HG03565 (cell line): ENCODE measurements around the gene CABP7.
A peak's percentile ranks its signal among the peaks of the same experiment; 100 is the strongest.
"Not testable (repeated sequence)": the region's sequence is repeated elsewhere in the genome, so short reads cannot be mapped to it uniquely, and the experiment has no call there.

Source experiments
- ATAC-seq: cut with Tn5 transposase; IDR thresholded peaks from one replicate; pipeline ENCODE4 v1.9.1; 2021; ENCODE audit warnings: mild to moderate bottlenecking, moderate library complexity; ENCODE audit not compliant: unreplicated experiment

Gene CABP7

DNA sequence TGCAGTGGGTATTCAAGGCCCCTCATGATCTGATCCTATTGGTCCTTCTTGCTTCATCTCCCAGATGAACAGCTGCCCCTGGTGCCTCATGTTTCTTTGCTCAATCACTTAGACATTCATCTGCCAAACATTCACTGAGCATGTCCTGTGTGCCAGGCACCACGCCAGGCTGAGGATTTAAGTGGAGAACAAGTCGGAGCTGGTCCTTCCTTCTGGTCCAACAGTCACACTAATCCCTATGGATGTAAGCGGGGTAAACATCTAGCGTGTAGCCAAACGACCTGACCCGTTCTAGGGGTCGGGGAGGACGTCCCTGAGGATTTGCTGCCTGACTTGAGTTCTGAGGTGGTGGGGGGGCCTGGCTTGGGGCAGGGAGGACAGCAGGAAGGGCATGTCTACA is 25.1 kb downstream of the CABP7 start:
- ATAC-seq, result no peak

DNA sequence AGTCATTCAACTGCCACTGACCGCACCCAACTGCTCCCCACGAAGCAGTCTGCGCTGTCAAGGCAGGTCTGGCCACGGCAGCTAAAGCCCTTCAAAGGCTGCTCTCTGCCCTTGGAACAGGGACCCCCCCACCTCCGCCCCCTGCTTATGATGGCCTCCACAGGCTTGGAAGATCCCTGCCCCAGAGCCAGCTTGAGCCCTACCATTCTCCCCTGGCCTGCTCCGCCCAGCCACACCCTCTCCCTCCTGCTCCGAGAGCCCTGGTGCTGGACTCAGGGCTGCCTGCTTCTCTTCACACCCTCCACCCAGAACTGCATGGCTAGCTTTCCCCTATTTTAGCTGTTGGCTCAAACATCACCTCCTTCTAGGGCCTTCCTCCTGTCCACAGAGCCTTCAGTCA is 28.0 kb downstream of the CABP7 start:
- ATAC-seq, result no peak

GRCh38 chr22:29748248-29748893 is 28.6 kb downstream of the CABP7 start:
- ATAC-seq, result no peak

DNA sequence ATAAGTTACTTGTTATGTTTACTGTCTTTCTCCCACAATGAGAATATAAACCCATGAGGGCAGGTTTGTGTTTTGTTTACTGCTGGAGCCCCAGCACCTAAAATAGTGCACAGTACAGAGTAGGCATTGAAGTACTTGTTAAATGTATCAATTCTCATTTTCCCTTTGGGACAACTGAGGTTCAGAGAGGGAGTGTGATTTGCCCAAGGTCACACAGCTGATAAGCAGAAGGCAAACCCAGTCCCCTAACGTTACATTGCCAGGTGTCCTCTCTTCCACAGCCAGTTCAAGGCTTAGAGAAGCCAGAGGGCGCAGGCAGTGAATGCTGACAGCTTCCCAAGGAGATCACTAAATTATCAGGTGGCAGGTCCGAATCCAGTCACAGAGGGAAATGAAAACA is 30.2 kb downstream of the CABP7 start:
- no peak for ATAC-seq

GRCh38 chr22:29750559-29751538 is 31.0 kb downstream of the CABP7 start:
- ATAC-seq, result no peak

- ATAC-seq, result no peak
Measured at GRCh38 chr22:29751669-29752068, 31.9 kb downstream of the CABP7 start.

DNA sequence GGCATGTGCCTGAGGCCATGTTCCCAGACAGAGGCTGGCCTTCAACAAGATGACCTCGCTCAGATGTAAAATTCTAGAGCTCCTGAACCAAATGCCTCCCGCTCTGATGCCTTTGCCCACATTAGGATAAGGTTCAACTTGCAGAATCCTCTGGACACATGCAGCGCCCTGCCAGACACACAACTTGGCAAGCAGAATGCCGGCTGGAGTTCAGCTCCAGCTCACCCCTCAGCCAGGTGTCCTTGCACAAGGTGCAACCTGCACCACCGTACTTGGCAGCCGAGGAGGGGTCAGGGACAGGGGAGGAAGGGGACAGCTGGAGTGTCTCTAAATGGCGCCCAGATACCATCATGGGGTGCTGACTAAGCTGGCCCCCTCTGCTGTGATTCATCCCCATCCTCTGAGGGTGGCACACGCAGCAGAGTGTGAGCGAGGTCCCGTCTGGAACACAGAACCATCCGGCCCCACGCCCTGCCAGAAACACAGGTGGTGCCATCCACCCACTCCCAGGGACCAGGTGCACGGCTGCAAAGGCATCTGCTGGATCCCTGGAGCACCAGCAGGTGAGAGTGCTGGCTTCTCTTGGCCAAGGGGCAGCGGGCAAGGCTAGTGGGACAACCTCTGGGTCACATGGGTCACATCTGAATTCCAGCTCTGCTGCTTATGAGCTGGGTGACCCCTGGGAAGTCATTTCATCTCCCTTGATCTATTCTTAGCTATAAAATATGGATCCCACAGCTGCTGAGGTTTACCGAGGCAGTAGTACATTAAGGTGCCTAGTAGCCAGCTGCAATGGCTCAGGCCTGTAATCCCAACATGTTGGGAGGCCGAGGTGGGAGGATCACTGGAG is 34.2 kb downstream of the CABP7 start:
- ATAC-seq, result no peak

GRCh38 chr22:29754658-29755395 is 35.0 kb downstream of the CABP7 start:
- not testable (repeated sequence) for ATAC-seq

GRCh38 chr22:29755889-29756288 is 36.1 kb downstream of the CABP7 start:
- no peak for ATAC-seq

- no peak for ATAC-seq
Measured at GRCh38 chr22:29756341-29756740, 36.5 kb downstream of the CABP7 start.

DNA sequence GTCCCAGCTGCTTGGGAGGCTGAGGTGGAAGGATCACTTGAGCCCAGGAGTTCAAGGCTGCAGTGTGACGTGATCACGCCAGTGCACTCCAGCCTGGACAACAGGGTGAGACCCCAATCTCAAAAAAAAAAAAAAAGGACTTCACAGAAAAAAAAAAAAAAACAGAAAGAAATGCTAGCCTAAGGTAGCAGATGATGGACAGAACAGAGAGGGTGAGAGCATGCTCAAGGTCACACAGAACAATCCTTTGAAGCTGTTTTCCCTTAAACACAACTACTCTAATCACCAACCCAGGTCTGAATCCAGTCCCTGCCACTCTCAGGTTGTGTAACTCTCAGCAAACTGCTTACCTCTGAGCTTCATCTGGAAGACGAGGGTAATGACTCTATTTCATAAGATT is 37.3 kb downstream of the CABP7 start:
- no peak for ATAC-seq

- ATAC-seq, result no peak
Measured at GRCh38 chr22:29758068-29758622, 38.3 kb downstream of the CABP7 start.

- no peak for ATAC-seq
Measured at GRCh38 chr22:29758959-29759358, 39.2 kb downstream of the CABP7 start.

DNA sequence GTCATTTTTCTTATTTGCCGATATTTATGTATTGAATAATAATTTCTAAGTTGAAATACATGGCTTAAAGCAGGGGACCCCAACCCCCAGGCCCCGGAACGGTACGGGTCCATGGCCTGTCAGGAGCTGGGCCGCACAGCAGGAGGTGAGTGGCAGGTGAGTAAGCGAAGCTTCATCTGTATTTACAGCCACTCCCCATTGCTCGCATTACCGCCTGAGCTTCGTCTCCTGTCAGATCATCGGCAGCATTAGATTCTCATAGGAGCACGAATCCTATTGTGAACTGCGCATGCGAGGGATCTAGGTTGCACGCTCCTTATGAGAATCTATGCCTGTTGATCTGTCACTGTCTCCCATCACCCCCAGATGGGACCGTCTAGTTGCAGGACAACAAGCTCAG is 42.5 kb downstream of the CABP7 start:
- ATAC-seq, result no peak

DNA sequence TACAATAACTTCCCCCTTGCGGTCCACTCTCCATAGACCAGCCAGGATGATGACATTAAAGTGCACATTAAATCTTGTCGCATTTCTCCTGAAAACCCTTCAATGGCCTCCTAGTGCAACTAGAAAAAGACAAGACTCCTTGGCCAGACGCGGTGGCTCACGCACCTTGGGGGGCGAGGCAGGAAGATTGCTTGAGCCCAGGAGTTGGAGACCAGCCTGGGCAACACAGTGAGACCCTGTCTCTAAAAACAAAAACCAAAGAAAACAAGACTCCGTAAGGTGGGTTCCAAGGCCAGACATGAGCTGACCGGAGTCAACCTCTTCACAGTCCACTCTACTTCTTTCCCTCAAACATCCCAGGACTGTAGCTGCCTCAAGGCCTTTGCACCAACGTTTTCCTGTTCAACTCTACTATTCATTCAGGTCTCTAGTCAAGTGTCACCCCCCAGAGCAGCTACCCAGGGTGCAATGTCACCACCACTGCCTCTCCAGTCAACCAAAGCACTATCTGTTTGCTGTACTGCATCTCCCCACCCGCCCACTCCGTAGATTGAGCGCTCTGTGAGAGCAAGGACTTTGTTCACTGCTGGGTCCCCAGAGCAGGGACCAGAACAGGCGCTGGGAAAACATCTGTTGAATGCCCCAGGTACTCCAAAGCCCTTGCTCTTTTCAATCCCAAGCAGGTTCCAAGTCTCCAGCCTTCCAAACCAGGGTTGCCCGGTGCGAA is 46.3 kb downstream of the CABP7 start:
- ATAC-seq, result peak; percentile 2

DNA sequence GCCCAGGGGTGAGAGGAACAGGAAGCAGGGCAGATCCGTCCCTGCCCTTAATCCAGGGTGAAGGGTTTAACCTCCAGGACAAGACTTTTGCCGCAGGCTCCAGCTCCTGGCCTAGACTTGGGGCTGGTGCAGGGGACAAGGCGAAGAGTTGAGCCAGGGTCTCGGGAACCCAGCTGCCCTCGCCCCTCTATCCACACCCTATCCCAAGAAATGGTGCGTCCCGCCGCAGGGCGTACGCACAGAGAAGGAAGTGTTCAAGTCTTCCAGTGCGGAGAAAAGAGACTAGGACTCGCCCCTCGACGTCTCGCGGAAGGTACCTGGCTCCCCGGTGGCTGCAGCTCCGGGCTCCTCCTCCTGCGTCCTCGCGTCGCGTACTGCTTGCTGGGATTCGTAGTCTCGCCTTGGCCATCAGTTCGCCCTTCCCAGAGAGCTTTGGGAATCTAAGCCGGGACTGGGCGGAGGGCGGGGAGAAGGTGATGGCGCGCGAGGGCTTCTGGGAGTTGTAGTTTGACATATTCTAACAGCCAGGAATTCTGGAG is 46.9 kb downstream of the CABP7 start, which contains the start of gene ZMAT5:
ZMAT5 (minus strand) TSS at position 376 of the 539 bp plus-strand sequence. CDS start 18,463 bp downstream, outside the sequence.
- peak; percentile 75 for ATAC-seq

DNA sequence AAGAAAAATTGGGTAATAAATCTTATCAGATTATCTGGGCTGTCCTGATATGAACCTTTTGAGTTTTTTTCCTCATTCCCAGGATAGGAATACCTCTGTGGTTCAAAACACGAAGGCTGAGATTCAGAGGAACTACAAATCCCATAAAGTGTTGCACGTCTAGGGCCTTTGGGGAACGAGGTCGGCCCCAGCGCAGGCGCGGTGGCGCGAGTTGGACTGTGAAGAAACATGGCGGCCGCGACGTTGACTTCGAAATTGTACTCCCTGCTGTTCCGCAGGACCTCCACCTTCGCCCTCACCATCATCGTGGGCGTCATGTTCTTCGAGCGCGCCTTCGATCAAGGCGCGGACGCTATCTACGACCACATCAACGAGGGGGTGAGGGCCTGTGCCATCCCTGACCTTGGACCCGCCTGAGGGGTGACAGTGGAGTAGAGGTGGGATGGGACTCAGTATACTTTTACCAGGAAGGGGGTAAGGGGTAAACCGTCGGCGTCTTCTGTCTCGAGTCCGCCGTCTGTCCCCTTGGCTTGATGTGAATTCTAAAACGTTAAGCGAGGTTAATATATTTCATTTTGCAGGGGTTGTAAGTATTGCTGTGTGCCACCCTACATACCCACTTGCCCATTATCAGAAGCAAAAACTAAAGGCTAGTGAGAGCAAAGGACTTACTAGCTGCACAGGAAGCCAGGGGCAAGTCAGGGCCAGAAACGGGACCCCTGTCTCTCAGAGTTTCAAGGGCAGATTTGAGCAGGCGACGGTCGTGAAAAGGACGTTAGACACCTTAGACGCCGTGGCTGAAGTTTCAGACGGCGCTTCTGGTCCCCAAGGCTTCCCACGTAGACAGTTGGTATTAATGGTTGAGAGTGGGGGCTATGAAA is 47.6 kb downstream of the CABP7 start, which contains the start of gene UQCR10:
UQCR10 (plus strand) TSS at position 199 of the 881 bp plus-strand sequence; CDS start at position 229, 30 bp downstream.
- peak; percentile 67 for ATAC-seq
